Thyroid gland (tissue), 4 donors: Measurements from ENCODE around the gene PBX2. TPM values are rescaled to one million over a fixed set of nuclear protein-coding genes. Genes with fewer than 3 reads are reported as not detected.

Source experiments
- DNase-seq, 2 donors: peaks; one replicate each; pipeline ENCODE4 v3.0.0-alpha.2; 2019
- H3K27ac ChIP-seq, 3 donors: fragments of 200-600 bp; sonication (generic); 1 replicate in 2 of 3; 2 replicates in 1 of 3; pipeline ENCODE4 v1.5.1; 2016 to 2019; ENCODE audit warnings: mild to moderate bottlenecking in 1 of 3, moderate library complexity in 1 of 3
- H3K27me3 ChIP-seq: fragments of 200-600 bp; sonication (generic); one replicate; pipeline ENCODE4 v1.5.1; 2019
- H3K36me3 ChIP-seq, 2 donors: fragments of 200-600 bp; sonication (generic); one replicate each; pipeline ENCODE4 v1.5.1; 2016 to 2019
- H3K4me1 ChIP-seq, 2 donors: fragments of 200-600 bp; sonication (generic); one replicate each; pipeline ENCODE4 v1.5.1; 2017 to 2019
- H3K4me3 ChIP-seq, 3 donors: fragments of 200-600 bp; sonication (generic); replicated peaks in 1 of 3; 1 replicate in 2 of 3; 2 replicates in 1 of 3; pipeline ENCODE4 v1.5.1; 2016; ENCODE audit warnings: mild to moderate bottlenecking in 1 of 3
- H3K9me3 ChIP-seq: fragments of 200-600 bp; sonication (generic); one replicate; pipeline ENCODE4 v1.5.1; 2017
- CTCF ChIP-seq, 6 experiments: fragments of 200-600 bp in 3 of 6; fragments of 450-650 bp in 3 of 6; sonication (generic) in 3 of 6; IDR thresholded peaks; one replicate each; pipeline ENCODE4 v1.5.1; 2016 to 2019; ENCODE audit warnings: antibody characterized with exemption in 6 of 6, mild to moderate bottlenecking in 2 of 6, inconsistent platforms in 1 of 6, moderate library complexity in 1 of 6
- POLR2A ChIP-seq, 2 donors: fragments of 450-650 bp; IDR thresholded peaks; one replicate each; pipeline ENCODE4 v1.6.1; 2017; ENCODE audit warnings: antibody characterized with exemption in 2 of 2, mild to moderate bottlenecking in 2 of 2, moderate library complexity in 1 of 2
- WGBS, 2 donors: methylation state at CpG; one replicate each; pipeline ENCODE4 v1.1.5; 2017; 5-methylcytosine and 5-hydroxymethylcytosine counted together
- intact Hi-C: fragments of 100-400 bp; cut with DNase I; formaldehyde crosslinking; loops from one replicate; pipeline ENCODE4 v1.15.1; 2023
- total RNA-seq, 4 donors: library from RNA; depleted of rRNA; stranded (reverse); fragments of >200 nt; gene quantifications; one replicate each; pipeline ENCODE4 v1.2.3, GENCODE V29; 2016

Gene PBX2
- total RNA-seq, 4 donors from 2014 or later = 66.0 to 93.4 (median 74.2) TPM

- Histone ChIP-seq H3K27me3 (no peaks in the 10 kb centered on the region), H3K4me3 (no peak overlapping the region), H3K36me3 (peaks cover 8 to 32% of the 10 kb centered on the region in 2 donors), H3K27ac (no peak overlapping the region), H3K9me3 (no peaks in the 10 kb centered on the region), H3K4me1 (no peaks in the 10 kb centered on the region)
- DNase-seq = no peak
- 85 to 91% methylated on average over 9 to 11 of the region's 11 CpGs for WGBS, 2 donors
- intact Hi-C loops = no loop called here
- TF ChIP-seq CTCF (IDR thresholded peaks at IDR 0.05) (no peak), POLR2A (IDR thresholded peaks at IDR 0.05) (no peak)
Measured at GRCh38 chr6:32168807-32169591, 21.0 kb downstream of the PBX2 start.

- intact Hi-C loops = no loop called here
- no peak overlapping the region for H3K4me3 ChIP-seq
- TF ChIP-seq CTCF (IDR thresholded peaks at IDR 0.05) = no peak
- no peak for TF ChIP-seq POLR2A (IDR thresholded peaks at IDR 0.05)
- no peak for DNase-seq
- H3K36me3 ChIP-seq = peaks cover 8 to 32% of the 10 kb centered on the region in 2 donors
- H3K4me1 ChIP-seq = no peaks in the 10 kb centered on the region
- H3K9me3 ChIP-seq = no peaks in the 10 kb centered on the region
- no peaks in the 10 kb centered on the region for H3K27me3 ChIP-seq
- 78 to 82% methylated on average over 2 of the region's 2 CpGs for WGBS, 2 donors
- H3K27ac ChIP-seq = no peak overlapping the region
Measured at GRCh38 chr6:32168350-32168749, 21.7 kb downstream of the PBX2 start.

- no peak for DNase-seq
- Histone ChIP-seq H3K9me3 (no peaks in the 10 kb centered on the region), H3K36me3 (peaks cover 8 to 32% of the 10 kb centered on the region in 2 donors), H3K4me3 (no peak overlapping the region), H3K27me3 (no peaks in the 10 kb centered on the region), H3K4me1 (no peaks in the 10 kb centered on the region), H3K27ac (no peak overlapping the region)
- no peak for TF ChIP-seq POLR2A (IDR thresholded peaks at IDR 0.05)
- TF ChIP-seq CTCF (IDR thresholded peaks at IDR 0.05) = no peak
- WGBS, 2 donors = 73 to 74% methylated on average over 6 of the region's 6 CpGs
- intact Hi-C loops = no loop called here
Measured at GRCh38 chr6:32167761-32168262, 22.2 kb downstream of the PBX2 start.

GRCh38 chr6:32167154-32167760, 22.7 kb downstream of the PBX2 start:
- peaks cover 8 to 32% of the 10 kb centered on the region in 2 donors for H3K36me3 ChIP-seq
- 87 to 88% methylated on average over 31 to 32 of the region's 32 CpGs for WGBS, 2 donors

More at GRCh38 chr6:32167154-32167760, 22.7 kb downstream of the PBX2 start:
- no peaks in the 10 kb centered on the region for H3K4me1 ChIP-seq
- H3K27me3 ChIP-seq = no peaks in the 10 kb centered on the region
- H3K9me3 ChIP-seq = no peaks in the 10 kb centered on the region
- no peak for TF ChIP-seq POLR2A (IDR thresholded peaks at IDR 0.05)
- no peak for TF ChIP-seq CTCF (IDR thresholded peaks at IDR 0.05)
- no peak overlapping the region for H3K27ac ChIP-seq
- no peak for DNase-seq
- intact Hi-C loops = no loop called here
- H3K4me3 ChIP-seq = no peak overlapping the region
